ENCODE results near the gene PDSS2.

The PDSS2 gene

DNA sequence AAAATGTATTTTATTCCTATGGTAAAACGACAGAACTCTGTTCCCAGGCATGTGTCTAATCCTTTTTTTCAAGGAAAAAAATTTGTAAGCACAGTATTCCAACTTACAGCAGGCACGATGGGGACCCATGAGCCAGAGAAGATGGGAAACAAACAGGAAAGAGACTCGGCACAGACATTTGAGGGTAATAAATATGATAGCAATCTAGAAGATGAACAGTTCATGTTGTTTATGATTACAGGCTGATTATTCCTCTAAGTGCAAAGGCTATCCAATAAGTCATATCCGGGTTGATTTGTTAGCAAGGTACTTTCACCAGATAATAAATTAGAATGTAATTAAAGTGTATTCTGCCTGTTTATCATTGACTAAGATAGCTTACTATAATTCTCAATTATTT lies 43.2 kb downstream of the PDSS2 start:
- Histone ChIP-seq H3K36me3 (replicated peaks; ENCODE audit: low read depth, low read length) (no peaks in the 10 kb centered on the region), H3K27me3 (ENCODE audit: low read depth, low read length) (no peaks in the 10 kb centered on the region), H3K4me2 (ENCODE audit: low read length) (no peak overlapping the region), H3K4me3 (ENCODE audit: low read length) (no peak overlapping the region), H3K79me2 (ENCODE audit: low read length) (no peaks in the 10 kb centered on the region), H2AFZ (ENCODE audit: low read depth, low read length) (no peak overlapping the region), H4K20me1 (ENCODE audit: insufficient read depth, low read length) (no peaks in the 10 kb centered on the region), H3K9ac (ENCODE audit: low read length) (no peak overlapping the region), H3K27ac (ENCODE audit: low read length) (no peak overlapping the region), H3K4me1 (ENCODE audit: low read length) (no peaks in the 10 kb centered on the region), H3K9me3 (ENCODE audit: insufficient read depth, low read length) (no peaks in the 10 kb centered on the region)
- TF ChIP-seq, protein P1, sequence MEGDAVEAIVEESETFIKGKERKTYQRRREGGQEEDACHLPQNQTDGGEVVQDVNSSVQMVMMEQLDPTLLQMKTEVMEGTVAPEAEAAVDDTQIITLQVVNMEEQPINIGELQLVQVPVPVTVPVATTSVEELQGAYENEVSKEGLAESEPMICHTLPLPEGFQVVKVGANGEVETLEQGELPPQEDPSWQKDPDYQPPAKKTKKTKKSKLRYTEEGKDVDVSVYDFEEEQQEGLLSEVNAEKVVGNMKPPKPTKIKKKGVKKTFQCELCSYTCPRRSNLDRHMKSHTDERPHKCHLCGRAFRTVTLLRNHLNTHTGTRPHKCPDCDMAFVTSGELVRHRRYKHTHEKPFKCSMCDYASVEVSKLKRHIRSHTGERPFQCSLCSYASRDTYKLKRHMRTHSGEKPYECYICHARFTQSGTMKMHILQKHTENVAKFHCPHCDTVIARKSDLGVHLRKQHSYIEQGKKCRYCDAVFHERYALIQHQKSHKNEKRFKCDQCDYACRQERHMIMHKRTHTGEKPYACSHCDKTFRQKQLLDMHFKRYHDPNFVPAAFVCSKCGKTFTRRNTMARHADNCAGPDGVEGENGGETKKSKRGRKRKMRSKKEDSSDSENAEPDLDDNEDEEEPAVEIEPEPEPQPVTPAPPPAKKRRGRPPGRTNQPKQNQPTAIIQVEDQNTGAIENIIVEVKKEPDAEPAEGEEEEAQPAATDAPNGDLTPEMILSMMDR (IDR thresholded peaks at IDR 0.05; ENCODE audit: low read depth, low read length): no peak
- TF ChIP-seq EZH2phosphoT487 (IDR thresholded peaks at IDR 0.05; ENCODE audit: low read depth): no peak

DNA sequence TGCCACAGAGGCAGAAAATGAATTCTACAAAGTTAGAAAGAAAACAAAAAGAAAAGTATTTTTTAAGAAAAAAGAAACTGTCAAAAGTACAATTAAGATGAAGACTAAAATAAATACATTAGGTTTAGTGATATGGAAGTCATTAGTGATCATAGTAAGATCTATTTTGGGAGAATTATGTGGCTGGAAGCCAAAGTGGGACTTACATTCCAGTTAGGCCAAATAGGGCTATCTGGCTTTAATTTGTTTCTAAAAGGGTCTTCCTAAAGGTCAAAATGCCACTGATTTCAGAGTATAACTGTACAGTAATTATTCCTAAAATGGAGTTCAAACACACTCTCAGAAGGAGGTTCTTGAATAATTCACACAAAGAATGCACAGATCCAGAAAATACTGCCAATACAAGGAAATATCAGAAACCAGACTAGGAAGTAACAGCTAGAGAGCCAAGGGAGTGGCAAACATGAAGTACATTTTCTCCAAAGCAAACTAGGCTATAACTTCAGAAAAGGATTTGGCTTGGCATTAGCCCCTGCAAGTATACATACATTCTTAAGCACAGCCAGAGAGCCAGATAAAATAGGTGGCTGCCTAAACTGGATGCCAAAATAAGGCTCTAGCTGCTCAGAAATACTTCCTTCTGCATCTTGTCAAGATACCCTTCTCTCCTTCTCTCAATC lies 45.3 kb downstream of the PDSS2 start:
- no peaks in the 10 kb centered on the region for H3K36me3 ChIP-seq (replicated peaks; ENCODE audit: low read depth, low read length)
- no peak overlapping the region for H3K4me3 ChIP-seq (ENCODE audit: low read length)
- no peak overlapping the region for H3K4me2 ChIP-seq (ENCODE audit: low read length)
- no peaks in the 10 kb centered on the region for H3K4me1 ChIP-seq (ENCODE audit: low read length)
- H3K27ac ChIP-seq (ENCODE audit: low read length): no peak overlapping the region
- no peaks in the 10 kb centered on the region for H3K9me3 ChIP-seq (ENCODE audit: insufficient read depth, low read length)
- H3K79me2 ChIP-seq (ENCODE audit: low read length): no peaks in the 10 kb centered on the region
- H3K27me3 ChIP-seq (ENCODE audit: low read depth, low read length): no peaks in the 10 kb centered on the region
- no peak for TF ChIP-seq EZH2phosphoT487 (IDR thresholded peaks at IDR 0.05; ENCODE audit: low read depth)
- TF ChIP-seq, protein P1 (IDR thresholded peaks at IDR 0.05; ENCODE audit: low read depth, low read length): no peak
- H4K20me1 ChIP-seq (ENCODE audit: insufficient read depth, low read length): no peaks in the 10 kb centered on the region
- no peak overlapping the region for H2AFZ ChIP-seq (ENCODE audit: low read depth, low read length)
- no peak overlapping the region for H3K9ac ChIP-seq (ENCODE audit: low read length)

DNA sequence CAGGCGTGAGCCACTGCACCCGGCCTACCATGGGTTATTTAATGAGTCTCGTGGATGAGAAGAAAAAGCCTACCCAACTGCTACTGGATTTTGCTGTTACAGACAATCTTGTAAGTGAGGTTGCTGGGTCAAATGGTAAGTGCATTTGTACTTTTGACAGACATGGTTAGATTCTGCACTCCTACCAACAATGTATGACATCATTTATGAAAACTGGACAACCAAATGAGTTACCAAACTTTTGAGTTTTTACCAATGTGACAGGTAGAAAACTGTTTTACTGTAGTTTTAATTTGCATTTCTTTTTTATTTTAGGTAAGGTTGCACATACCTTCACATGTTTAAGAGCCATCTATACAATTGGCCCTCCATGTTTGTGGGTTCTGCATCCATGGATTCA lies 48.2 kb downstream of the PDSS2 start:
- Histone ChIP-seq H3K9me3 (ENCODE audit: insufficient read depth, low read length) (no peaks in the 10 kb centered on the region), H2AFZ (ENCODE audit: low read depth, low read length) (no peak overlapping the region), H4K20me1 (ENCODE audit: insufficient read depth, low read length) (no peaks in the 10 kb centered on the region), H3K4me3 (ENCODE audit: low read length) (no peak overlapping the region), H3K79me2 (ENCODE audit: low read length) (no peaks in the 10 kb centered on the region), H3K4me1 (ENCODE audit: low read length) (no peaks in the 10 kb centered on the region), H3K4me2 (ENCODE audit: low read length) (no peak overlapping the region), H3K27me3 (ENCODE audit: low read depth, low read length) (no peaks in the 10 kb centered on the region), H3K27ac (ENCODE audit: low read length) (no peak overlapping the region), H3K36me3 (replicated peaks; ENCODE audit: low read depth, low read length) (no peaks in the 10 kb centered on the region), H3K9ac (ENCODE audit: low read length) (no peak overlapping the region)
- TF ChIP-seq EZH2phosphoT487 (IDR thresholded peaks at IDR 0.05; ENCODE audit: low read depth): no peak
- TF ChIP-seq, protein P1 (IDR thresholded peaks at IDR 0.05; ENCODE audit: low read depth, low read length): no peak

DNA sequence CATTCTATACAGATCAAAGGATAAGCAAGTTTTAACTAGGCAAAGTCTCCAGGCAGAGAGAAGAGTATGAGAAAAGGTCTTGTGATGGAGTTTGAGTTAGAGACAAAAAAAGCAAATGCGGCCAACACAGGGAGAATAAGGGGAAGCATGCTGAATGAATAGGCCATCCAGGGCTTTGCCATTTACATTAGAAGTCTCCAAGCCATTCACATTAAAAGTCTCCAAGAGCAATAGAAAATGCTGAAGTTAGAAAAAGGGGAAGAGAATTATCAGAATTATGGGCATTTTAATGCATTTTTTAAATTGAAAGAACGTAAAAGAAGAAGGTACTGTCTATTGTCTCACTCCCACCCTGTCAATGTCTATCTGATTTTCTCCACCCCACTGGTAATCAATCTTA lies 49.4 kb downstream of the PDSS2 start:
- no peak overlapping the region for H3K4me2 ChIP-seq (ENCODE audit: low read length)
- no peak overlapping the region for H3K4me3 ChIP-seq (ENCODE audit: low read length)
- H3K36me3 ChIP-seq (replicated peaks; ENCODE audit: low read depth, low read length): no peaks in the 10 kb centered on the region
- no peak overlapping the region for H2AFZ ChIP-seq (ENCODE audit: low read depth, low read length)
- H4K20me1 ChIP-seq (ENCODE audit: insufficient read depth, low read length): no peaks in the 10 kb centered on the region
- no peak overlapping the region for H3K27ac ChIP-seq (ENCODE audit: low read length)
- H3K79me2 ChIP-seq (ENCODE audit: low read length): no peaks in the 10 kb centered on the region
- TF ChIP-seq, protein P1 (IDR thresholded peaks at IDR 0.05; ENCODE audit: low read depth, low read length): no peak
- TF ChIP-seq EZH2phosphoT487 (IDR thresholded peaks at IDR 0.05; ENCODE audit: low read depth): no peak
- no peaks in the 10 kb centered on the region for H3K27me3 ChIP-seq (ENCODE audit: low read depth, low read length)
- no peaks in the 10 kb centered on the region for H3K9me3 ChIP-seq (ENCODE audit: insufficient read depth, low read length)
- H3K9ac ChIP-seq (ENCODE audit: low read length): no peak overlapping the region
- no peaks in the 10 kb centered on the region for H3K4me1 ChIP-seq (ENCODE audit: low read length)
